IPS-20b (cell line): ENCODE data around the gene B3GAT3.
"Not testable (repeated sequence)": the region's sequence is repeated elsewhere in the genome, so short reads cannot be mapped to it uniquely, and the experiment has no call there.

Experiments
- H3K27ac ChIP-seq: one replicate; pipeline ENCODE4 v1.5.1; 2013; ENCODE audit warnings: low read length
- H3K27me3 ChIP-seq: 2 replicates; pipeline ENCODE4 v1.6.1; 2013; ENCODE audit warnings: mild to moderate bottlenecking, low read length, inconsistent platforms; ENCODE audit not compliant: insufficient read depth
- H3K36me3 ChIP-seq: 2 replicates; pipeline ENCODE4 v1.6.1; 2013; ENCODE audit warnings: low read depth, mild to moderate bottlenecking, inconsistent platforms, low read length, moderate library complexity; ENCODE audit not compliant: insufficient read depth
- H3K4me1 ChIP-seq: 2 replicates; pipeline ENCODE4 v1.6.1; 2013; ENCODE audit warnings: mild to moderate bottlenecking, control low read depth, inconsistent platforms, low read length, moderate library complexity; ENCODE audit not compliant: insufficient read depth
- H3K4me3 ChIP-seq: 2 replicates; pipeline ENCODE4 v1.5.1; 2013; ENCODE audit warnings: mild to moderate bottlenecking, low read length, inconsistent platforms
- H3K9ac ChIP-seq: 2 replicates; pipeline ENCODE4 v1.6.1; 2013; ENCODE audit warnings: low read depth, mild to moderate bottlenecking, inconsistent platforms, low read length, moderate library complexity
- H3K9me3 ChIP-seq: 2 replicates; pipeline ENCODE4 v1.6.1; 2013; ENCODE audit warnings: mild to moderate bottlenecking, low read depth, low read length, inconsistent platforms; ENCODE audit not compliant: insufficient read depth

The B3GAT3 gene

DNA sequence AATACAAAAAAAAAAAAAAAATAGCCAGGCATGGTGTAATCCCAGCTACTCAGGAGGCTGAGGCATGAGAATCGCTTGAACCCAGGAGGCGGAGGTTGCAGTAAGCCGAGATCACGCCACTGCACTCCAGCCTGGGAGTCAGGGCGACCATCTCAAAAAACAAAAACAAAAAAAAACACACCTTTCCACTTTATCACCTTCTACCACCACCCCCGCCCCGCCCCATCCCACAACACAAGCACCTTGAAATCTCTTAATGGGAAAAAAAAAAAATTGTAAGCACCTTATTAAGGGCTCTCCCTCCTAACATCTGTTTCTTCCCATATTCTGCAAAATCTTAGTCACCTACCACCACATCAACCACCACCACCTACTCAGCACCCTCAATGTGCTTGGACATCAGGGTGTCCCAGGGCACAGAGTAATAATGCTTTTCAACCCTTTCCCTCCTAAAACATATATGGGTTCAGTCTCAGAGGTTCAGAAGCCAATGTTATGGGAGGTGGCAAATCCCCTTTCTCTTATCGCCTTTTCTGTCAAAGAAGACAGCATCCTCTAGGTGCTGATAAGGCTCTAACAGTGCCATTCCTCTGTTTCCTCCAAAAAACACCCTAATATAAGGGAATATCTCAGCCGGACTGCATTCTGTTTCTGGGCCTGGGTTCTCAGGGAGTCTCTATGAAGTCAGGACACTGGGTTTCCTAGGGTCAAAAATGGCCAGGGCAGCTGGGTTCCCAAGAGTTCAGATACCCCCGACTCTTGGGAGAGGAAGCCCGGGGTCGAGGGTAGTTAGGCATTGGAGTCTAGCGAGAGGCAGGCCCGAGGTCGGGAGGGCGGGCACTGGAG is 30.6 kb upstream of the B3GAT3 start:
- Histone ChIP-seq H3K4me1 (0 out of 2 replicates have a peak, but pooled peaks cover 2% of the 10 kb centered on the region), H3K9me3 (no peaks in the 10 kb centered on the region), H3K9ac (peak overlapping the region; percentile 96), H3K27ac (peak overlapping the region; percentile 10), H3K27me3 (no peaks in the 10 kb centered on the region), H3K4me3 (peak overlapping the region; percentile 100), H3K36me3 (peaks cover 21% of the 10 kb centered on the region)

DNA sequence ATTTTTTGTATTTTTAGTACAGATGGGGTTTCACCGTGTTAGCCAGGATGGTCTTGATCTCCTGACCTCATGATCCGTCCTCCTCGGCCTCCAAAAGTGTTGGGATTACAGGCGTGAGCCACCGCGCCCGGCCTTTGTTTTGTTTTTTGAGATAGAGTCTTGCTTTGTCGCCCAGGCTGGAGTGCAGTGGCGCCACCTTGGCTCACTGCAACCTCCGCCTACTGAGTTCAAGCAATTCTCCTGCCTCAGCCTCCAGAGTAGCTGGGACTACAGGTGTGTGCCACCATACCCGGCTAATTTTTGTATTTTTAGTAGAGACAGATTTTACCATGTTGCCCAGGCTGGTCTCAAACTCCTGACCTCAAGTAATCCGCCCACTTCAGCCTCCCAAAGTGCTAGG is 28.5 kb upstream of the B3GAT3 start:
- not testable (repeated sequence) for H3K27ac ChIP-seq, H3K9ac ChIP-seq, H3K4me1 ChIP-seq, H3K4me3 ChIP-seq, H3K9me3 ChIP-seq, H3K27me3 ChIP-seq
- H3K36me3 ChIP-seq = peaks cover 21% of the 10 kb centered on the region

DNA sequence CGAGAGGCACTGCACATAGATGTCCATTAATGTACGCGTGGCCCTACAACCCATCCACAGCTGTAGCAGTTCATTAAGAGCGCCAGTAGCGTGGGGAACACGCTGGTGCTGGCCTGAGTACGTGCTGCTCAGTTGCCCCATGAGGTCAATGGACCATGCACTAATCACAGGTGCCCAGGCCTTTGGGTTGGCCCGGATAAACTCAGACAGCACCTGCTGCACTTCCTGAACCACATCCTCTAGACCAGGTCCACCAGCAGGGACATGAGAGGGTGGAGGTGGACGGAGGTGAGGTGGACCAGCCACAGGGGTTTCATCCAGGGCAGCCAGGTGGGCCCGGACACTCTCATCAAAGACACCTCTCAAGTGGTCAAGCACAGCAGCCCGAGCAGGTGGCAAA is 27.7 kb upstream of the B3GAT3 start:
- Histone ChIP-seq H3K4me1 (peaks cover 2% of the 10 kb centered on the region; the same call in 1 of the 2 replicates), H3K4me3 (no peak overlapping the region), H3K27ac (no peak overlapping the region), H3K9me3 (no peaks in the 10 kb centered on the region), H3K27me3 (no peaks in the 10 kb centered on the region), H3K9ac (no peak overlapping the region), H3K36me3 (peaks cover 25% of the 10 kb centered on the region)

DNA sequence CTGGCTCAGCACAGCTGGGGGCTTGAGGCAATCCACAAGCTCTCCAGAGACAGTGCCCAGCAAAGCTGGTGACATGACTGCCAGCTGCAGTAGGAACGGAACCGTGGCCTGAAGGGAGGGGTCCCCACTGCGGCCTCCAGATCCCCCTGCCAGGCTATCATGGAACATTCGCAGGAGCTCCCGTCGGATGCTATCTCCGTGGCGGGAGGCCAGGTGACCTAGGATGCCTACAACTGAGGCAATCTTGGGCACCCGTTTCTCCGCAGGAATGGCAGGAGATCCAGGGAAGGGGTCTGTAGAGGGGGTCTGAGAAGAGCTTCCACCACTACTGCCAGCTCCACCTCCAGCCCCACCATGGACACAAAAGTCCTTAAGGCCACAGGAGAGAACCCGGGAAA is 27.2 kb upstream of the B3GAT3 start:
- Histone ChIP-seq H3K9ac (no peak overlapping the region), H3K27ac (no peak overlapping the region), H3K4me3 (no peak overlapping the region), H3K9me3 (no peaks in the 10 kb centered on the region), H3K4me1 (peaks cover 2% of the 10 kb centered on the region; the same call in 1 of the 2 replicates), H3K27me3 (no peaks in the 10 kb centered on the region), H3K36me3 (peaks cover 31% of the 10 kb centered on the region)

DNA sequence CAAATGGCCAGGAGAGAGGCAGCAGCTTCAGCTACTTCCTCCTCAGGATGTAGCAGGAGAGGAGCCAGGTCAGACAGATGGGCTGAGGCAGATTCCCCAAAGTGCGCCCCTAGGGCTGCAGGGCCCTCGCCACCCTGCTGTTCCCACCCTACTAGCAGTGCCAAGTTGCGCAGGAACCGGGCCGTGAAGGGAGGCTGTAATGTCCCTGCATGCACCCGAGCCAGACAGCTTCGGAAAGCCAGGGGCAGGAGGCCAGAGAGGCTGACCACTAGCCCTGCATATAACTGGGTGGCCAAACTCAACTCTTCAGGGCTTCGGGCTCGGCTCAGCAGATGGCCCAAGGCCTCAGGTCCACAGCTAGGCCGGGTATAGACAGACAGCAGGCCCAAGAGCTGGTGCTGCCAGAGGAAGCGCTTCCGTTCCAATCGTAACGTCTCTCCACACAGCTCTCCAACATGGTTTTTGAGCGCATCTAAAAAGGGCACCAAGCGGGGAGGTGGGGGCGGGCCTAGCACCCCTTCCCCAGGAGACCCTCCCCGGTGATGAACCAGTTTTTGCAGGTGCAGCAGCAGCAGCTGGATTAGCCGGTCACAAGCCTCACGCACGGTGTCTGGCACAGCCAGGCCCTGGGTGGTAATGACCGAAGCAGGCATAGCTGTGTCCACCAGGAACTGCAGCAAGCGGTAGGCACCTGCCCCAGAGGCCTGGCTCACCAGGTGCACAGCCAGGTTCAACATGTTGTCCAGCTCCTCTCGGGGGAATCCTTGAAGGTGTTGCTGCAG is 26.6 kb upstream of the B3GAT3 start:
- peaks cover 36% of the 10 kb centered on the region for H3K36me3 ChIP-seq

DNA sequence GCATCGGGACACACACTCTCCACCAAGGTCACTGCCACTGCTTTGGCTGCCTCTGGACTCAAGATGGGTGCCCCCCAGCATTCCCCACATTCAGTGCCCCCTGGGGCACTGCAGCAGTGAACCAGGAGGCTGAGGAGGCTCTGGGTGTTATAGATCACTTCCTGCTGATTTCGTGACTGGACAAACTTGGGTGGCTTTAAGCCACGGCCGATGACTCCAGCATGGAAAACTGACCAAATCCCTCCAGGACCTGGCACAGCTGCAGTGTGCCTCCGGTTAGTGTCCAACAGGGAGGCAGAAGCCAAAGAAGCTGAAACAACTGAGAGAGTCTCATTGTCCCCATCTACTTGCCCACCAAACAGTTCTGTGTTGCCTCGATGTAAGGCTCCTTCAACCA is 25.8 kb upstream of the B3GAT3 start:
- H3K27me3 ChIP-seq = no peaks in the 10 kb centered on the region
- no peak overlapping the region for H3K27ac ChIP-seq
- H3K9me3 ChIP-seq = no peaks in the 10 kb centered on the region
- H3K4me1 ChIP-seq = peaks cover 2% of the 10 kb centered on the region; the same call in 1 of the 2 replicates
- no peak overlapping the region for H3K9ac ChIP-seq
- H3K4me3 ChIP-seq = no peak overlapping the region
- H3K36me3 ChIP-seq = peaks cover 44% of the 10 kb centered on the region

More for the DNA sequence above, 26.6 kb upstream of the B3GAT3 start:
- no peaks in the 10 kb centered on the region for H3K9me3 ChIP-seq
- H3K4me1 ChIP-seq = peaks cover 2% of the 10 kb centered on the region; the same call in 1 of the 2 replicates
- H3K9ac ChIP-seq = no peak overlapping the region
- no peak overlapping the region for H3K27ac ChIP-seq
- no peaks in the 10 kb centered on the region for H3K27me3 ChIP-seq
- H3K4me3 ChIP-seq = no peak overlapping the region

DNA sequence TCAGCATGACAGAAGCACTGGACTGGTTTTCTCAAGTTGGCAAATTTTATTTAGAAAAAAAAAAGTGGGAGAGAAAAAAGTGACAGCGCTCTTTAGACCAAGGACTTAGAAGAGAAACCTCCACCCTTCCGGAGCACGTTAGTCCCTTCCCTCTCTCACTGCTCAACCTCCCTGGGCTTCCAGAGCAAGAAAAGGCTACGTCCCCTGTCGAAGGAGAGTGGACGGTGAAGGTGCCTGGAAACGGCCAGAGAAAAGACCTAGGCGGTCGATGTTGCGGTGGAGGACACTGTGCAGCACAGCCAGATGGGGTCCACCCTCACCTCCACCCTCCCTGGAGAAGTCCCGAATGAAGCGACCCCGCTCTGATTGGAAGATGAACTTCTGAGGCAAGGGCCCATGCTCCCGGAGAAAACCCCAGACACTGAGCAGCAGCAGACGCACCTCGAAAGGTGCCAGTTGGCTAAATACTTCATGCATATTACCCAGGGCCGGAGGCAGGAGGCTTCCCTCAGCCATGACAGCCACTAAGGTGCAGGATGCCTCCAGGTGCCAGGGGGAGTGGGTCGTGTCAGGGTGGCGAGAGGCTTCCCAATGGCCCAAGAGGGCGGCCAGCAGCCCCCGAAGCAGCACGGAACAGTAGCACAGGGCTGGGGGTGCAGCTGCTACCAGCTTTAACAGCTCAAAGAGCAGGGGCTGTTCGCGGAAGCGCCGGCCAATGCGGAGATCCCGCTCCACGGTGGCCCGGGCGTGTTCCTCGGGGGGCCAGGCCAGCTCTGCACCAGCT is 25.2 kb upstream of the B3GAT3 start:
- no peaks in the 10 kb centered on the region; the same call in 1 of the 2 replicates for H3K4me1 ChIP-seq
- no peak overlapping the region for H3K9ac ChIP-seq
- H3K9me3 ChIP-seq = no peaks in the 10 kb centered on the region
- no peaks in the 10 kb centered on the region for H3K27me3 ChIP-seq
- no peak overlapping the region for H3K27ac ChIP-seq
- H3K4me3 ChIP-seq = peak overlapping the region; percentile 44; the same call in 1 of the 2 replicates
- peaks cover 46% of the 10 kb centered on the region for H3K36me3 ChIP-seq

DNA sequence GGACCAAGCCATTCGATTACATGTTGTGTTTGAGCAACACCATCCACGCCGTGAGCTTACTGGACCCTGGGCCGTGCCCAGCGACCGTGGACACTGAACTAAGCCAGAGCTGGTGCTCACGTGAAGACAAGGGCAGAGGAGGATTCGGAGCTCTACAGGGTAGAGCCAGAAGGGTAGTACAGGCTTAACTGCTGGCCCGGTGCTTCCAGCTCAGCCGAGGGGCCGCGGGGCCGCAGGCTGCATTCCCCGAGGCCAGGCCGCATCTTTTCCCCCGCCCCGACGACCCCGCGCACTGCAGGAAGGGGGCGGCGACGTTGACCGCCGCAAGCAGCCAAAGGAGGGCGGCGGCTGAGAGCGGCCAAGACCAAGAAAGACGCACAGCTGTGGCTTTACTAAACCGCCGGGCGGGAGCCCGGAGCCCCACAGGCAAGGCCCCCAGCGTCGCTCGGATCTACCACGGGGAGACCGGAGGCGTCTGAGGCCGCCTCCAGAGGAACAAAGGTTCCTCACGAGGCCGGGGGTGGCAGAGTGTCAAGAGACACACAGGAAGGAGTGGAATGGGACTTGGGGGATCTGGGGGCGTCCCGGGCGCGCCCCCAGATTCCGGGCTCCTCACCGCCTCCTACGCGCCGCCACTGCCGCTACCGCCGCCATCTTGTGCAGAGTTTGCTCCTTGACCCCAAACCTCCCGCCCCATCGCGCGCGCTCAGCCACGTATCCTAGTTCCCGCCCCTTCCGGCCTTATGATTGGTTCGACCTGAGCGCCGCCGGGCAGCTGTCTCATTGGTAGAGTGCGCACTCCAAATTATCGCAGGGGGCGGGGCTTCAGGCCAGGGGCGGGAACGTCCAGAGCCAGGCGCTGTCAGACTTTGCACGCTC is 24.4 kb upstream of the B3GAT3 start, which contains the start of gene GANAB:
Gene GANAB, minus strand, starts transcription at position 668 of the 879 bp plus-strand sequence. Its CDS starts 14 bp downstream, at position 654.
- Histone ChIP-seq H3K4me1 (no peaks in the 10 kb centered on the region; the same call in 1 of the 2 replicates), H3K27me3 (no peaks in the 10 kb centered on the region), H3K9ac (peak within 1 kb of the TSS; percentile 100), H3K36me3 (peaks cover 46% of the 10 kb centered on the region), H3K4me3 (peak within 1 kb of the TSS; percentile 100), H3K27ac (peak within 1 kb of the TSS; percentile 72), H3K9me3 (no peaks in the 10 kb centered on the region)

DNA sequence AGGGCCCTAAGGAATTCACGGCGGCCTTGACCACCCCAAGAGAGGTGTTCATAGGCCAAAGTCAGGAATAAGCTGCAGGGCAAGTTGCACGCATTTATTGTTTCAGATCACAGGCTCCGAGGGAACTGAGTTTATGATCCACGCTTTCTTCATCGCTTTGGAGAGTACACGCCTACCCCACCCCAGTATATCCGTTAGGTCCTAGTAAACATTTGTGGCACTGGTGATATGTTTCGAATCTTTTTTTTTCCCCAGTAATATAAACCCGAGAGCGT is 23.8 kb upstream of the B3GAT3 start:
- Histone ChIP-seq H3K27ac (peak overlapping the region; percentile 72), H3K9ac (peak overlapping the region; percentile 100), H3K27me3 (no peaks in the 10 kb centered on the region), H3K4me3 (peak overlapping the region; percentile 100), H3K9me3 (no peaks in the 10 kb centered on the region), H3K4me1 (no peaks in the 10 kb centered on the region; the same call in 1 of the 2 replicates), H3K36me3 (peaks cover 46% of the 10 kb centered on the region)

DNA sequence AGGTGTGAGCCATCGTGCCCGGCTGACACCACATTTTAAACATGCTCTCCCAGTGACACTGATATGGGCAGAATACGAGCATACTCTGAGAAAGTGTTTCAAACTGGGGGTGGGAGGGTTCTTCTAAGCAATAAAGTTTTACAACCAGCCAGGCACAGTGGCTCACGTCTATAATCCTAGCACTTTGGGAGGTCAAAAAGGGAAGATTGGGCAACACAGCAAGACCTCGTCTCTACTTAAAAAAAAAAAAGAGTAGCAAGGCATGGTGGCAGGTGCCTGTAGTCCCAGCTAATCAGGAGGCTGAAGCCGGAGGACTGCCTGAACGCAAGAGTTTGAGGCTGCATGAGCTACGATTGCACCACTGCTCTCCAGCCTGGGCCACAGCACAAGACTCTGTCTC is 22.4 kb upstream of the B3GAT3 start:
- Histone ChIP-seq H3K27me3 (no peaks in the 10 kb centered on the region), H3K9ac (no peak overlapping the region), H3K4me1 (no peaks in the 10 kb centered on the region; the same call in 1 of the 2 replicates), H3K4me3 (no peak overlapping the region), H3K36me3 (peaks cover 45% of the 10 kb centered on the region), H3K27ac (no peak overlapping the region), H3K9me3 (no peaks in the 10 kb centered on the region)
